Spleen (tissue), 7 donors: ENCODE data around the gene ABCB7.

ENCODE experiments used
- POLR2AphosphoS5 ChIP-seq, 3 donors: sonication (generic); formaldehyde crosslinking; IDR thresholded peaks; one replicate each; pipeline ENCODE4 v1.5.1; 2017; ENCODE audit warnings: antibody characterized with exemption in 3 of 3
- TF ChIP-seq, protein P1 (sequence below), 11 experiments: fragments of 200-600 bp in 7 of 11; fragments of 450-650 bp in 4 of 11; sonication (generic) in 4 of 11; IDR thresholded peaks in 8 of 11; conservative IDR thresholded peaks in 3 of 11; 1 replicate in 7 of 11; 2 replicates in 4 of 11; pipeline versions ENCODE4 v1.4.0 to v1.8.0; 2016 to 2021; ENCODE audit warnings: antibody characterized with exemption in 11 of 11, inconsistent platforms in 4 of 11, mild to moderate bottlenecking in 1 of 11
- donor health status: DM: no; HTN: no; CAD: no; lungs with moderate emphysema.
- donor health status: DM: no; HTN: no; CAD: no.
- donor health status: DM: no; HTN: no; CAD: no.

DNA sequence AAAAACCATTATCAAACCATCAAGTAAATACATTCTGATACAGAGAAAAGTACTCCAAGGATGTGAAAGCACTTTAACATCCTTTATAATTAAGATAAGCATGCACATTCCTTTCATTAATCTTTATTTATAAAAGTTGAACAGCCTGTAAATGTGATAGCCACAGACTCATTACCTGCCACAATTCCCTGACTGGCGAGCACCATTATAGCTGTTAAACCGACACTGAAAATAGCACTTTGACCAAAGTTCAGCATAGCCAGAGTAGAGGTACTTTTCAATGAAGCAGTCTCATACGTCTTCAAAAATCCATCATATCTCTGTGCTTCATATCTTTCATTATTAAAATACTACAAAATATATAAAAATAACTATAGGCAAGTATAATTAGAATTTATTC, 84.7 kb downstream of the ABCB7 start:
- no peak for TF ChIP-seq POLR2AphosphoS5 (IDR thresholded peaks at IDR 0.05)
- TF ChIP-seq, protein P1, sequence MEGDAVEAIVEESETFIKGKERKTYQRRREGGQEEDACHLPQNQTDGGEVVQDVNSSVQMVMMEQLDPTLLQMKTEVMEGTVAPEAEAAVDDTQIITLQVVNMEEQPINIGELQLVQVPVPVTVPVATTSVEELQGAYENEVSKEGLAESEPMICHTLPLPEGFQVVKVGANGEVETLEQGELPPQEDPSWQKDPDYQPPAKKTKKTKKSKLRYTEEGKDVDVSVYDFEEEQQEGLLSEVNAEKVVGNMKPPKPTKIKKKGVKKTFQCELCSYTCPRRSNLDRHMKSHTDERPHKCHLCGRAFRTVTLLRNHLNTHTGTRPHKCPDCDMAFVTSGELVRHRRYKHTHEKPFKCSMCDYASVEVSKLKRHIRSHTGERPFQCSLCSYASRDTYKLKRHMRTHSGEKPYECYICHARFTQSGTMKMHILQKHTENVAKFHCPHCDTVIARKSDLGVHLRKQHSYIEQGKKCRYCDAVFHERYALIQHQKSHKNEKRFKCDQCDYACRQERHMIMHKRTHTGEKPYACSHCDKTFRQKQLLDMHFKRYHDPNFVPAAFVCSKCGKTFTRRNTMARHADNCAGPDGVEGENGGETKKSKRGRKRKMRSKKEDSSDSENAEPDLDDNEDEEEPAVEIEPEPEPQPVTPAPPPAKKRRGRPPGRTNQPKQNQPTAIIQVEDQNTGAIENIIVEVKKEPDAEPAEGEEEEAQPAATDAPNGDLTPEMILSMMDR (IDR thresholded peaks at IDR 0.05 in 8 of 11, conservative IDR thresholded peaks at IDR 0.05 in 3 of 11) = no peak
